Right hindlimb (tissue), 1 donor: ENCODE data around the gene SLC49A3.
"Not testable (repeated sequence)": the region's sequence is repeated elsewhere in the genome, so short reads cannot be mapped to it uniquely, and the experiment has no call there.

ENCODE experiments used
- DNase-seq: peaks from one replicate; pipeline ENCODE4 v3.0.0-alpha.2; 2018

The SLC49A3 gene

GRCh38 chr4:721261-722168, 32.6 kb upstream of the SLC49A3 start:
- DNase-seq, result no peak

- no peak for DNase-seq
Measured at GRCh38 chr4:720111-720860, 31.3 kb upstream of the SLC49A3 start.

- DNase-seq, result no peak
Measured at GRCh38 chr4:718460-718859, 29.5 kb upstream of the SLC49A3 start.

GRCh38 chr4:717601-718320, 28.8 kb upstream of the SLC49A3 start:
- DNase-seq, result no peak

DNA sequence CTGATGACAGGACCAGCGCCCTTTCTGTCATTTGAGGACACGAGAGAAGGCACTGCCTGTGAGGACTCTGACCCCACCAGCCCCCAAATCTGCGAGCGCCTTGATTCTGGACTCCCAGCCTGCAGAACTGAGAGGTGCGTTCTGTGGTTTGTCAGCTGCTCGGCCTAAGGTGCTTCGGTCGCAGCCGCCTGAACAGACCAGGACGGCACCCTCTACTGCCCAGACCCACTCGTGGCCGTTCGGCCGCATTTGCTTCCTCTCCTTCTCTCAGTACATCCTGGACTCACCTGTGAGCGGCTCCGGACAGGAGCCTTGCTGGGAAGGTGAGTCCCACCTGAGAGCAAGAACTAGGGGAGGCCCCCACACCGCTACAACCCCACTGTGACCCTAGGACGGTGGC, 25.1 kb upstream of the SLC49A3 start:
- DNase-seq, result no peak

- DNase-seq, result no peak
Measured at GRCh38 chr4:712916-713632, 24.1 kb upstream of the SLC49A3 start.

DNA sequence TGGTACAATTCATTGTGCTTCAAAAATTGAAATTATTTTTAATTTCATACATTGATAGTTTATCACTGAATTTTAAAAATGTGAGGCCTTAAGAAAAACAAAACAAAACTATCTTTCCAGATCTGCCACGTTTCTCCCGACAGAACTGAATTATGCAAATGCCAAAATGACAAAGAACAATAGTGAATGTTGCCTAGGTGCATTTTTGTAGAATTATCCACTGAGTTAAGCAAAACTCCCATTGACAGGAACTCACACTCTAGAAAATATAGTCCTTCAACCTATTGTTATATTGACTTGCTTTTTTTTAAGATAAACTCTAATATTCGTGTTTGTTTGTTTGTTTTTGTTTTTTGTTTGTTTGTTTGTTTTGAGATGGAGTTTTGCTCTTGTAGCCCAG, 23.1 kb upstream of the SLC49A3 start:
- DNase-seq, result no peak

DNA sequence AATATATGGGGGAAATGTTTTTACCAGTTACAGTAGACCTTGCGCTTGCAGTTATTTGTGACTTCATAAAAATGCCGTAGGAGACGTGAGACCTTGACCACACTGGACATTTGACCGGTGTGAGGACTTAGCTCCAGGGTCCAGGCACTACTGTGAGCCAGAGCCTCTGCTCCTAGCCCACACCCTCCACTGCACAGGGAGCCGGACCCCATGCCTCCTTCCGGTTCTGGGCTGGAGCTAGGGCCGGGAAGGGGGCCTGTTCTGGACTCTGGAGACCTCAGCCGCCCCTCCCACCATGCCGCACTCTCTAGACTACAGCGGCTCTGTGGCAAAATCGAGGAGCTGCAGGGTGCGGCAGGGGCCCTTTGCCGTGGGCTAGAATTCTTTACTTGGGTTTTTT, 22.0 kb upstream of the SLC49A3 start:
- no peak for DNase-seq

GRCh38 chr4:710116-710515, 21.2 kb upstream of the SLC49A3 start:
- DNase-seq, result no peak

DNA sequence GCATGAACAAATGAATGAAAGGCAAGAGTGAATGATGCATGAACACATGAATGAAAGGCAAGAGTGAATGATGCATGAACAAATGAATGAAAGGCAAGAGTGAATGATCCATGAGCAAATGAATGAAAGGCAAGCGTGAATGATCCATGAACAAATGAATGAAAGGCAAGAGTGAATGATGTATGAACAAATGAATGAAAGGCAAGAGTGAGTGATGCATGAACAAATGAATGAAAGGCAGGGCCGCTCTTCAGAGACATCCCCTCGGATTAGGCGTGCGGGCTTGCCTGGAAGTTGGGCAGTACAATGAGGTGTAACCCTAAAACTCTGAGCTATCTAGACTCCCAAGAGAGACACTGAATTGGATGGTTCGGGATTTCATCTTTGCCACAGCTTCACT, 20.4 kb upstream of the SLC49A3 start:
- no peak for DNase-seq

DNA sequence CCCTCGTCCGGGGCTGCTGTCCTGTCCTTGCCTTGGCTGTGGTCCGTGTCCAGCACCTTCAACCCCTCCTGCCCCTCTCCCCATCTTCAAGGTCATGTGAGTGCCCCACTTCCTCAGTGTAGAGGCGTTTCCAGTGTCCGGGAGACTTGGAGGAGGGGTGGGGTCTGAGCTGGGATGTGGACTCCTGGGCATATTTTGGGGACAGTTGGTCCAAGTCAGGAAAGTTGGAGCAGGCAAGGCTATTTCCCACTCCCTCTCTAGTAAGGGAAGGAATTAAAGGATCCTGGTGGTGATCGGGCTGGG, 19.6 kb upstream of the SLC49A3 start:
- no peak for DNase-seq

- no peak for DNase-seq
Measured at GRCh38 chr4:707929-708630, 19.1 kb upstream of the SLC49A3 start.

DNA sequence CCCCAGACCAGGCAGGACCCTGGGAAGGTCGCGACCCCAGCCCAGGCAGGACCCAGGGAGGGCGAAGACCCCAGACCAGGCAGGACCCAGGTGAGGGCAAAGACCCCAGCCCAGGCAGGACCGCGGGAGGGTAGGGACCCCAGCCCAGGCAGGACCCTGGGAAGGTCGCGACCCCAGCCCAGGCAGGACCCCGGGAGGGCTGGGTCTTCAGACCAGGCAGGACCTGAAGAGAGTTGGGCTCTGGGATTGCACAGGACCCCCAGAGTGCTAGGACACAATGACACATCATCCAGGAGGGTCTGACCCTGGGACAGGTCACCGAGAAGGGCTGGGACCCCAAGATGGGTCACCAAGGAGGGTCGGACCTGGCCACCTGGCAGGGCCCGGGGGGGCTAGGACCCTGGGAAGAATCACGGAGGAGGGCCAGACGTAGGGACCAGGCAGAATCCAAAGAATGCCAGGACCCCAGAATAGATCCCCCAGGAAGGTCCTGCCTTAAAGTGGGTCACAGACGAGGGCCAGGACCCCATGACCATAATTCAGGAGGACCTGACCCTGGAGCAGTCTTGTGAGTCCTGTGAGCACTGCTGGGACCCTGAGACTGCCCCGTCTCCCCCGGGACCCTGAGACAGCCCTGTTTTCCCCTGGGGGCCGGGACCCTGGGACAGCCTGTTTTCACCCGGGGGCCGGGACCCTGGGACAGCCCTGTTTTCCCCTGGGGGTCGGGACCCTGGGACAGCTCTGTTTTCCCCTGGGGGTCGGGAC, 18.1 kb upstream of the SLC49A3 start:
- DNase-seq, result no peak

DNA sequence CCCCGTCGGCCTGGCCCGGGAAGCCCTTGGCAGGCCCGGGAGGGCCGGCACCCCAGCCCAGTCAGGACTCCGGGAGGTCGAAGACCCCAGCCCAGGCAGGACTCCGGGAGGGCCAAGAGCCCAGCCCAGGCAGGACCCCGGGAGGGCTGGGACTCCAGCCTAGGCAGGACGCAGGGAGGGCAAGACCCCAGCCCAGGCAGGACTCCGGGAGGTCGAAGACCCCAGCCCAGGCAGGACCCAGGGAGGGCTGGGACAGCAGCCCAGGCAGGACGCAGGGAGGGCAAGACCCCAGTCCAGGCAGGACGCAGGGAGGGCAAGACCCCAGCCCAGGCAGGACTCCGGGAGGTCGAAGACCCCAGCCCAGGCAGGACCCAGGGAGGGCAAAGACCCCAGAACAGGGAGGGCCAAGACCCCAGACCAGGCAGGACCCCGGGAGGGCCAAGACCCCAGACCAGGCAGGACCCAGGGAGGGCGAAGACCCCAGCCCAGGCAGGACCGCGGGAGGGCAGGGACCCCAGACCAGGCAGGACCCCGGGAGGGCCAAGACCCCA, 17.2 kb upstream of the SLC49A3 start:
- DNase-seq, result not testable (repeated sequence)

DNA sequence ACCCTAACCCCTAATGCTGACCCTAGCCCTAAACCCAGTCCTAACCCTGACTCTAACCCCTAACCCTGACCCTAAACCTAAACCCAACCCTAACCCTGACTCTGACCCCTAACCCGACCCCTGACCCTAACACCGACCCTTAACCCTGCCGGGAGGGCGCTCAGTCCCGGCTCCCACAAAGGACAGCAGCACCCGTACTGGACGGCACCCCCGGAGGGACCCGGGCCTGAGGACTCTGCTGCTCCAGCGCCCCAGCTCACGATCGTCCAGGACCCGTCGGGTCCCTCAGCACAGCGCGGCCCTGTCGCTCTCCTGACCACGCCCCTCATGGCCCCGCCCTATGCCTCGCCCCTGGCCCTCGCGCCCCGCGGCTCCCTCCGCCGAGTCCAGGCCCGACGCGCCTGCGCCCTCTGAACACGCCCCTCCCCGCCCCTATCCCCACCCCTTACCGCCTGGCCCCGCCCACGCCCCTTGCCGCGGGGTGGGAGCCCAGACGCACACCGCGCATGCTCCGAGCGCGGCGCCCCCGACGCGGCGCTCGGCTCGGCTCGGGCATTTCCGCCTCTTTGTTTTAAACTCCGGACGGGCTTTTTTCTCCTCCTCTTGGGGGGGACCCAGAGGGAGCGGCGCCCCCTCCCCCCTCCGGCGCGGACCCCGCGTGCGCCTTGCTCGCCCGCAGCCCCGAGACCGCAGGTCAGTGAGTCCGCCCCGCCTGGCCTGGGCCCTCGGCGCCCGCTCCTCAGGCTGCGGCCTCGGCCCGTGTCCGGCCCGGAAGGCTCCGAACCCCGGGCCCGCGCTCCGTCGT, 16.5 kb upstream of the SLC49A3 start, which contains the start of gene PCGF3:
Gene PCGF3, plus strand, starts transcription at position 555 of the 805 bp plus-strand sequence. CDS start 27,849 bp downstream, outside the sequence.
- peak; percentile 99 for DNase-seq

DNA sequence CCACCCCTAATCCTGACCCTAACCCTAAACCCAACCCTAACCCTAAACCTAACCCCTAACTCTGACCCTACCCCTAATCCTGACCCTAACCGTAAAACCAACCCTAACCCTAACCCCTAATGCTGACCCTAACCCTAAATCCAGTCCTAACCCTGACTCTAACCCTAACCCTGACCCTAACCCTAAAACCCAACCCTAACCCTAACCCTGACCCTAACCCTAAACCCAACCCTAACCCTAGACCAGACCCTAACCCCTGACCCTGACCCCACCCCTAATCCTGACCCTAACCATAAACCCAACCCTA, 16.0 kb upstream of the SLC49A3 start:
- DNase-seq, result no peak

DNA sequence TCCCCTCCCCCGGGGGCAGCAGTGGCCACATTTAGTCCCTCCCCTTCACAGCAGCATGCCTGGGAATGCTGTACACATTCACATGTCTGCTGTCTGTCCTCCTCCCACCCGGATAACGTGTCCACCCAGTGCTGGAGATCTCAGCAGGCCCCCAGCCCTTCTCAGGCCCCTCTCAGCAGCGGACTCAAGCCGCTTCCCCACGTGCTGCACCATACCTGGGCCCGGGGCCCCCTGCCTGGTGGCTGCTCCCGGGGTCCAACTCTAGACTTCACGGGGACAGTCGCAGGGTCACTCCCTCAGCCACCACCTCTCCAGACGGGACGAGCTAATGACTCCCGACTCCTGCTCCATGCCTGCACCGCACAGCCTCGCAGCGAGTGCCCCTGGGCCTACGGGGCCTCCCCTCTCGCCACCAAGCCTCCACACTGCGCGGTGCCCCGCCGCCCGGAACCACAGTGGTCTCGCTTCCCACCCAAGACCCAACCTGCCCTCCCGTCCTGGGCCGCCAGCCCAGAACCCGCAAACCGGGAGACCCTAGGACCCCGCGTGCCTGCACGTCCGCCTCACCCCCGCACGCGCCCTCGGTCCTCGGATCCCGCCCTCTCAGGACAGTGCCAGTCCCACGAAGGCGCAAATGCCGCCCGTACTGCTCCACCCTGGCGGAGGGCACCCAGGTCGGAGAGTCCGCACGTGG, 15.4 kb upstream of the SLC49A3 start:
- DNase-seq, result peak; percentile 35

DNA sequence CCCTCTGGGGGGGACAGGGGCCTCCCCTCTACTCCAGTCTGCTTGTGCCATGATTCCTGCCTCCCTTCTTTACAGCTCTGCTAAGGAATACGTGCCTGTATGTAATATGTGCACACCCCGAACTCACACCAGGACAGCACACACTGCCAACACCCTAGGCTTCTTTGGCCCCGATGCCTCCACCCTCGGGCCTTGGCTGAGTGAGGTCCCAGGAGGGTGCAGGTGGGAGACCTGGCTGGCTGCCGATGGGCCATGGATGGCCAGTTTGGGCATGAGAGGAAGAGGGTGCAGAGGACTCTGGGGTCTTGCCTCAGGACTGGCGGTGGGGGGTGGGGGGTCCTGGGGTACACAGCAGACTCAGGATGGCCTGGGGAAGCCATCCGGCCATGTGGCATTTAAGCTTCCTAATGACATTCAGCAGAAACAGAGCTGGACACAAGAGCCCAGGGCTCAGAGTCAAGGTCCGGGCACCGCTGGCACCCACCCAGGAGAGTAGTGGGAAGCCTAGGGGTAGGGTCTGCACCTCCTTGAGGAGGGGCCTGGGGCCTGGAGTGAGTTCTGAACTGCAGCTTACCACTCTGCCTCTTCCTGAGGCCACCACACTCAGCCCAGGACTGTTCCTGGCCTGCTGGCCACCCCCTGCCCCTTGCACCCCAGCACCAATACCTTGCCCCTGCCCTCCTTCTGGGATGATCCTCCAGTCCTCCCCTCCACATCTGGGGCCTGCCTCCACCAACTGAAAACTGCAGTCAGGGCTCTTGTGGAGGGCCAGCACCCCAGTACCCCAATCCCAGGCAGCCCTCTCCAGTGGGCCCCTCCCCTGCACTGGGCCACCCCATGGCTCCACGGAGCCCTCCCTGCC, 14.6 kb upstream of the SLC49A3 start:
- no peak for DNase-seq

GRCh38 chr4:702618-703048, 13.7 kb upstream of the SLC49A3 start:
- DNase-seq, result no peak
